Loucy (cell line): Measurements from ENCODE around the gene FRRS1.

ENCODE experiments used
- H2AFZ ChIP-seq: fragments of 200-600 bp; sonication (generic); 2 replicates; pipeline ENCODE4 v1.6.0; 2016; ENCODE audit warnings: antibody characterized with exemption, mild to moderate bottlenecking, low read length, moderate library complexity
- H3F3A ChIP-seq: fragments of 200-600 bp; 2 replicates; pipeline ENCODE4 v1.6.0; 2016; ENCODE audit warnings: antibody characterized with exemption, low read depth, mild to moderate bottlenecking
- H3K27me3 ChIP-seq: fragments of 200-600 bp; sonication (generic); 2 replicates; pipeline ENCODE4 v1.6.1; 2014; ENCODE audit warnings: low read length, mild to moderate bottlenecking; ENCODE audit not compliant: insufficient read depth, poor library complexity, severe bottlenecking
- H3K36me3 ChIP-seq: fragments of 200-600 bp; sonication (generic); 2 replicates; pipeline ENCODE4 v1.6.1; 2016; ENCODE audit warnings: low read length; ENCODE audit not compliant: insufficient read depth
- H3K4me1 ChIP-seq: fragments of 200-600 bp; sonication (generic); 2 replicates; pipeline ENCODE4 v1.5.1; 2014; ENCODE audit warnings: low read length, mild to moderate bottlenecking; ENCODE audit not compliant: insufficient read depth, poor library complexity, severe bottlenecking
- H3K4me2 ChIP-seq: fragments of 200-600 bp; sonication (generic); 2 replicates; pipeline ENCODE4 v1.6.0; 2014; ENCODE audit warnings: antibody characterized with exemption, low read length, low read depth, mild to moderate bottlenecking; ENCODE audit not compliant: poor library complexity, severe bottlenecking
- H3K4me3 ChIP-seq: fragments of 200-600 bp; sonication (generic); 2 replicates; pipeline ENCODE4 v1.5.1; 2014; ENCODE audit warnings: low read length, mild to moderate bottlenecking, mixed read lengths; ENCODE audit not compliant: poor library complexity, severe bottlenecking
- H3K79me2 ChIP-seq: fragments of 200-600 bp; sonication (generic); 2 replicates; pipeline ENCODE4 v1.6.1; 2014; ENCODE audit warnings: low read length; ENCODE audit not compliant: insufficient read depth
- H3K9ac ChIP-seq: fragments of 200-600 bp; sonication (generic); 2 replicates; pipeline ENCODE4 v1.6.0; 2014; ENCODE audit warnings: mild to moderate bottlenecking, low read depth, low read length, moderate library complexity; ENCODE audit not compliant: poor library complexity, severe bottlenecking
- H3K9me2 ChIP-seq: fragments of 200-600 bp; sonication (generic); replicated peaks from 2 replicates; pipeline ENCODE4 v1.6.1; 2016; ENCODE audit warnings: low read depth, low read length, mixed read lengths
- H3K9me3 ChIP-seq: fragments of 200-600 bp; sonication (generic); 2 replicates; pipeline ENCODE4 v1.6.1; 2014; ENCODE audit warnings: mild to moderate bottlenecking, antibody characterized with exemption, low read length, low read depth; ENCODE audit not compliant: insufficient read depth
- H4K20me1 ChIP-seq: fragments of 200-600 bp; sonication (generic); 2 replicates; pipeline ENCODE4 v1.6.0; 2014; ENCODE audit warnings: antibody characterized with exemption, low read length, mild to moderate bottlenecking; ENCODE audit not compliant: insufficient read depth, poor library complexity, severe bottlenecking
- CTCF ChIP-seq: fragments of 200-600 bp; sonication (generic); conservative IDR thresholded peaks from 2 replicates; pipeline ENCODE4 v1.5.1; 2014; ENCODE audit warnings: mild to moderate bottlenecking, antibody characterized with exemption, low read length
- EZH2phosphoT487 ChIP-seq: fragments of 200-600 bp; IDR thresholded peaks from 2 replicates; pipeline ENCODE4 v1.6.1; 2018; ENCODE audit warnings: antibody characterized with exemption, mild to moderate bottlenecking, moderate library complexity, borderline replicate concordance

Gene FRRS1

GRCh38 chr1:99676876-99677275 lies 89.6 kb downstream of the FRRS1 start:
- H3K79me2 ChIP-seq, result no peaks in the 10 kb centered on the region
- TF ChIP-seq EZH2phosphoT487 (no peak), CTCF (no peak)
- no peak overlapping the region for H3K4me2 ChIP-seq
- H3K27me3 ChIP-seq, result no peaks in the 10 kb centered on the region
- no peaks in the 10 kb centered on the region for H3K36me3 ChIP-seq
- H3K4me1 ChIP-seq, result no peaks in the 10 kb centered on the region
- no peak overlapping the region for H2AFZ ChIP-seq
- no peak overlapping the region for H3K4me3 ChIP-seq
- no peak overlapping the region for H3K9ac ChIP-seq
- no peaks in the 10 kb centered on the region for H4K20me1 ChIP-seq
- H3K9me3 ChIP-seq, result no peaks in the 10 kb centered on the region
- 0 out of 2 replicates have a peak, but pooled peaks cover 5% of the 10 kb centered on the region for H3K9me2 ChIP-seq
- H3F3A ChIP-seq, result no peaks in the 10 kb centered on the region

- Histone ChIP-seq H3K27me3 (no peaks in the 10 kb centered on the region), H3K9me2 (0 out of 2 replicates have a peak, but pooled peaks cover 5% of the 10 kb centered on the region), H3K79me2 (no peaks in the 10 kb centered on the region), H3K4me2 (no peak overlapping the region), H3K4me1 (no peaks in the 10 kb centered on the region), H3K9ac (no peak overlapping the region), H3K4me3 (no peak overlapping the region), H3F3A (no peaks in the 10 kb centered on the region), H3K9me3 (no peaks in the 10 kb centered on the region), H2AFZ (no peak overlapping the region), H4K20me1 (no peaks in the 10 kb centered on the region), H3K36me3 (no peaks in the 10 kb centered on the region)
- TF ChIP-seq EZH2phosphoT487, result no peak
- TF ChIP-seq CTCF, result no peak
These were observed 90.4 kb downstream of the FRRS1 start for GRCh38 chr1:99675994-99676393.

GRCh38 chr1:99675292-99675691 lies 91.1 kb downstream of the FRRS1 start:
- 0 out of 2 replicates have a peak, but pooled peaks cover 5% of the 10 kb centered on the region for H3K9me2 ChIP-seq
- H3K79me2 ChIP-seq, result no peaks in the 10 kb centered on the region
- no peak overlapping the region for H3K4me2 ChIP-seq

More at GRCh38 chr1:99675292-99675691, 91.1 kb downstream of the FRRS1 start:
- Histone ChIP-seq H3K9ac (no peak overlapping the region), H2AFZ (no peak overlapping the region), H3K27me3 (no peaks in the 10 kb centered on the region), H3K36me3 (no peaks in the 10 kb centered on the region), H4K20me1 (no peaks in the 10 kb centered on the region), H3K4me3 (no peak overlapping the region), H3F3A (no peaks in the 10 kb centered on the region), H3K4me1 (no peaks in the 10 kb centered on the region), H3K9me3 (no peaks in the 10 kb centered on the region)
- TF ChIP-seq EZH2phosphoT487 (no peak), CTCF (no peak)
